GM18951 (cell line): Measurements from ENCODE around the gene RPS16.
"Not testable (repeated sequence)": the region's sequence is repeated elsewhere in the genome, so short reads cannot be mapped to it uniquely, and the experiment has no call there.

Source experiments
- POLR2A ChIP-seq: IDR thresholded peaks from 4 replicates; pipeline ENCODE4 v1.6.1; 2011; ENCODE audit warnings: mild to moderate bottlenecking; ENCODE audit not compliant: insufficient read length, insufficient read depth; ENCODE audit errors: extremely low read depth
- in situ Hi-C: fragments of 300-500 bp; cut with MboI; formaldehyde crosslinking; loops from one replicate; pipeline ENCODE4 v1.12.0; 2022; ENCODE audit warnings: low sequenced_read_pairs, mixed read lengths, inconsistent platforms; ENCODE audit not compliant: unreplicated experiment

Gene RPS16

DNA sequence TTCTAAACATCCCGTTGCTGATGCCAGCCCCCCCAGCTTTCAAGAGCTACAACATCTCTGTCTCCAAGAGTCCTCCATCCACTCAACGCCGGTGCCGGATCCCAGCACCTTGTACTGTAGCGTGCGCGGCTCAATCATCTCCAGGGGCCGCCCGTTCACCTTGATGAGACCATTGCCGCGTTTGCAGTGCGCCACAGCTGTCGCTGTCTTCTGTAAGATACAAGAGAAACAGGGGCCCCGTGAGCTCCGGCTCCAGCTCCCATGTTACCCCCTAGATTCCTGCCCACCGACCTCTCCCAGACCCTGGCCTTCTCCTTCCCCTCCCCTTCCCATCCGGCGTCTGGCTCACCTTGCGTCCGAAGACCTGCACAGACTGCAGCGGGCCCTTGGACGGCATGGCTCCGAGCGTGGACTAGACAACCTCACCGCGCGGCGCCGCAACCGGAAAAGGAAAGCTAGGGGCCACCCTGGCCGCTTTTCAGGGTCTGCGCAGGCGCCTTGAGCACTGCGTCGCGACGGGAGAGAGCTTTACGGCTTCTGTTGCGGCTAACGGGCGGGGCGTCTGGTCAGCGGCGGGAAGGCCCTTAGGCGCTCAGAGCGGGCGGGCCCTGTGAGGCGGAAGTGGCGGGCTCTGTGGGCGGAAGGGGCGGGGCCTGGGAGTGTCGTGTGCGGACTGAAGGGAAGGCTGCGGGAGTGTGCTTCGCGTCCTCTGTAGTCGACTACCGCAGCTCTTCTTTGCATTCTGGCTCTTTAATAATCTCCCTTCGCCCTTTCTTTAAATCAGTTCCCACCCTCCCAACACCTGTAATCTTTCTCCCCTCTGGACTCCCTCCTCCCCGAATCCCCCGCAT, at the start of gene RPS16:
Gene RPS16 (minus strand): TSS at position 451 of the 851 bp plus-strand sequence. CDS start 54 bp downstream, at position 397.
- peak; percentile 98 for TF ChIP-seq POLR2A
- in situ Hi-C loops, result no loop called here

GRCh38 chr19:39483141-39483540, 47.4 kb upstream of the RPS16 start:
- TF ChIP-seq POLR2A, result no peak

GRCh38 chr19:39481676-39482075, 45.9 kb upstream of the RPS16 start:
- in situ Hi-C loops, result no loop called here
- no peak for TF ChIP-seq POLR2A

More at GRCh38 chr19:39483141-39483540, 47.4 kb upstream of the RPS16 start:
- in situ Hi-C loops, result no loop called here

DNA sequence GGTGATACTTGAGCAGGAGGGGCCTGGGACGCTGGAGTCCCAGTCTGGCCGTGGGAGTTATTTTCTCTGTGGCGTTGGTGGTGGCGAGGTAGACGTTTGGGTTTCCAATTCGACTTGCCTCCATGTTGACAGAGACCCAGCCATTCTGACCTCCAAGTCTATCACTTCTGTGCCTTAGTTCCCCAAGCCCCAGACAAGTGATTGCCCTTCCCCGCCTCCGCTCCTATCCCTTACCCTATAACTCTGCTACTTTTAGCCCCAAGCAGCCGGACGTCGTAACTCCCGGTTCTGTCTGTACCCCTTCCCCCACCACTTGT, 45.4 kb upstream of the RPS16 start:
- in situ Hi-C loops, result no loop called here

DNA sequence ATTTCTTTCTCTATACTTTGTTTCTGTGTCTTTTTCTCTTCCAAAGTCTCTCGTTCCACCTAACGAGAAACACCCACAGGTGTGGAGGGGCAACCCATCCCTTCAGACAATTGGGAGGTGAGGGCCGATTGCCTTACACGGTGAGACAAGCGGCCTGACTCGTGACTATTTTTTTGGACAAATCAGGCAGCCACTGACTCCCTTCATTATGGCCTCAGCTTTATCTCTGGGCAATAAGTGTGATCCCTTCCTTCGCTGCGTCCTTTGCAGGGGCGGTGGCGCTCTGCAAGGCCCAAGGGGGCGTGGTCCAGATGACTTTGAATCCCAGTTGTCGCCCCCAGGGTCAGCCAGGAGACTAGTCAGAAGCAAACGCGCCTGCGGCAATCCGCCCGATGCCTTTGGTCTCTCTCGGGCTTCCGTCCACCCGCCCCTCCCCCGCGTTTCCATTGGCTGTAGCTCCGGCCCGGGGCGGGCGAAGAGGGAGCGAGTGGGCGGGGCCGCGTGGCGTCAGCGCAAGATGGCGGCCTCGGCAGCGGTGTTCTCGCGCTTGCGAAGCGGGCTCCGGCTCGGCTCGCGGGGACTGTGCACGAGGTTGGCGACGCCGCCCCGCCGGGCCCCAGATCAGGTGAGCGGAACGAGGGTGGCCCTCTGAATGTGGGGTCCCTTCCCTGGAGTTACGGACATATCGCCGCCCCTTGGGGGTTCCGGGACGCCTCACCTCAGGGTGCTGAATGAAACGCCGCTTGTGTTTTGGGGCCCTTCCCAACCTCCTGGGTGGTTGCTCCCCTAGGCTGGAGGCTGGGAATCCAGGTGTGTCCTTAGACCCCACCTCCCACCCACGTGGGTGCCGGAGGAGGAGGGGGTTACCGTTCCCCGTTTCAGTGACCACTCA, 44.8 kb upstream of the RPS16 start, which contains the start of gene TIMM50:
Gene TIMM50 (plus strand): TSS at position 502 of the 892 bp plus-strand sequence. CDS start 16 bp downstream, at position 518.
- in situ Hi-C loops, result no loop called here
- peak; percentile 85 for TF ChIP-seq POLR2A

More for the DNA sequence above, 45.4 kb upstream of the RPS16 start:
- no peak for TF ChIP-seq POLR2A

- in situ Hi-C loops, result no loop called here
- TF ChIP-seq POLR2A, result no peak
Observed at GRCh38 chr19:39479916-39480315, 44.2 kb upstream of the RPS16 start.

GRCh38 chr19:39479319-39479801, 43.6 kb upstream of the RPS16 start:
- in situ Hi-C loops, result not testable (repeated sequence)

GRCh38 chr19:39475748-39476147, 40.0 kb upstream of the RPS16 start:
- TF ChIP-seq POLR2A, result no peak
- in situ Hi-C loops, result no loop called here

GRCh38 chr19:39474139-39474620, 38.4 kb upstream of the RPS16 start:
- in situ Hi-C loops, result no loop called here
- no peak for TF ChIP-seq POLR2A

DNA sequence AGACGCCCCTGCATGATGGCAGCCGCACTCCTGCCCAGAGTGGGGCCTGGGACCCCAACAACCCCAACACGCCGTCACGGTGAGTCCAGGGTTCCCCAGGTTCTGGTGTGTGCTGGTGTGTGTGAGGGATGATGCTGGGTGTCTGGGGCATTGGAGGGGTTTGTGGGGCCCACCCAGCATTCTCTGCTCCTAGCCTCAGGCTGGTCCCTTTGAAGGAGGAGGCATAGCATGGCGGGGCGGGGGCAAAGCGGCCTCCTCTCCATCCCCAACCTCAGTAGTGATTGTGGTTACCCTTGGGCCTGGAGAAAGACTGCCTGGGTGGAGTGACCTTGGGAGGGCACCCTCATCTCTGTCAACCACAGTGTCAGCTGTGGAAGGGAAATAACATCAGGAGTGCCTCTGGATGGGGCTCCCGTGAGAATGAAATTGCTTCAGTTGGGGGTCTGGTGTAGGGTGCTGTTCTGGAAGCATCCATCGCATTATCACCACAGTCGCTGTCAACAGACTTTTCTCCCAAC, 37.8 kb upstream of the RPS16 start:
- TF ChIP-seq POLR2A, result no peak

GRCh38 chr19:39472746-39473442, 37.1 kb upstream of the RPS16 start:
- in situ Hi-C loops, result no loop called here
- no peak for TF ChIP-seq POLR2A

More for the DNA sequence above, 37.8 kb upstream of the RPS16 start:
- in situ Hi-C loops, result no loop called here

GRCh38 chr19:39471756-39472536, 36.2 kb upstream of the RPS16 start:
- no peak for TF ChIP-seq POLR2A

DNA sequence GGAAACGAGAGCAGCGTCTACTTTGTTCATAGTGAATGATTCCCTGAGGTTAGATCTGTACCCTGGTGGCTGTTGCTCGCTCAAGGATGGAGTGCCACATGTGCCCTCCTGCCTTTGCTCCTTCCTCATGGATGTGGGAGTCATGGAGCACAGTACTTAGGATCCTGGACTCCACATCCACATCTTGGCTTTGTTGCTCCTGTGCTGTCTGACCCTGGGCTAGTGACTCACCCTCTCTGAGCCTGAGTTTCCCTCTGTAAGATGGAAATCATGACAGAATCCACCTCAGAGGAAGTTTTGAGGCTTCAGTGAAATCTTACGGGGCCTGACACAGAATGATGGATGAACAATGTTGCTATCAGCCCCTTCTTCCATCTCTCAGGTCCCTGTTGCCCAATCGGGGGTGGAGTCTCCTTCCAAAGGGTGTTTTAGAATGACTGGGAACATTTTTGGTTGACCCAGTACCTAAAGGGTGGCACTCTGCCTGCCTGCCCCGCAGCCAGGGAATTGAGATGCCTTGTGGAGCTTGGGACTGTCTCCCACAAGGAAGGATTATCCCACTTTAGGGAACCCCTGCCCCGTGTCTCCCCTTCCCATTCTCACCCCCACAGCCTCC, 35.1 kb upstream of the RPS16 start:
- TF ChIP-seq POLR2A, result no peak
- in situ Hi-C loops, result no loop called here

More at GRCh38 chr19:39471756-39472536, 36.2 kb upstream of the RPS16 start:
- in situ Hi-C loops, result no loop called here
